ENCODE results near the gene MTRF1L. TPM values are rescaled to one million over a fixed set of nuclear protein-coding genes. Genes with fewer than 3 reads are reported as not detected.

Gene MTRF1L
- total and polyA plus RNA-seq, 2 donors (not counting 1 experiment from before 2014, with no cell fraction given) = 9.8 to 24.0 TPM

GRCh38 chr6:152948150-152948768 is 54.2 kb downstream of the MTRF1L start:
- ChIA-PET POLR2A (no interaction called here), CTCF (interaction anchor here (0.6 to 1.8 kb wide), 10 partner anchors 9 to 394 kb away, joined by 3 to 8 read pairs (median 4); no protein-coding TSS in a partner anchor)
- Histone ChIP-seq H3K27ac (ENCODE audit: low read length in 2 of 2) (no peak overlapping the region), H3K27me3 (replicated peaks in 1 of 4; ENCODE audit: control extremely low read depth in 1 of 4, control insufficient read depth in 3 of 4, insufficient read depth in 4 of 4, low read length in 3 of 4) (peaks cover 0 to 4% (median 0%) of the 10 kb centered on the region in 4 experiments), H3K4me3 (ENCODE audit: control extremely low read depth in 1 of 5, extremely low read depth in 1 of 5, insufficient read depth in 1 of 5, low read depth in 2 of 5, low read length in 4 of 5) (no peak overlapping the region), H2AFZ (ENCODE audit: insufficient read depth, low read depth, low read length, poor library complexity, severe bottlenecking) (peak overlapping the region; percentile 62), H3K36me3 (replicated peaks in 1 of 2; ENCODE audit: control extremely low read depth in 1 of 2, control insufficient read depth in 1 of 2, extremely low read depth in 1 of 2, insufficient read depth in 2 of 2, low read length in 1 of 2) (no peaks in the 10 kb centered on the region), H3K4me1 (ENCODE audit: control insufficient read depth in 2 of 2, insufficient read depth in 2 of 2, low read length in 2 of 2) (peaks cover 5 to 6% of the 10 kb centered on the region in 2 donors), H3K4me2 (replicated peaks; ENCODE audit: low read depth, low read length, poor library complexity, severe bottlenecking) (peak overlapping the region; percentile 45), H3K9me3 (ENCODE audit: control extremely low read depth in 1 of 3, control insufficient read depth in 2 of 3, insufficient read depth in 1 of 3, low read length in 2 of 3) (no peaks in the 10 kb centered on the region), H3K79me2 (ENCODE audit: control insufficient read depth, insufficient read depth, low read length) (no peaks in the 10 kb centered on the region), H3K9ac (ENCODE audit: low read length) (peak overlapping the region; percentile 30), H4K20me1 (ENCODE audit: control insufficient read depth, insufficient read depth, low read length, poor library complexity, severe bottlenecking) (no peaks in the 10 kb centered on the region)
- TF ChIP-seq, protein P1, sequence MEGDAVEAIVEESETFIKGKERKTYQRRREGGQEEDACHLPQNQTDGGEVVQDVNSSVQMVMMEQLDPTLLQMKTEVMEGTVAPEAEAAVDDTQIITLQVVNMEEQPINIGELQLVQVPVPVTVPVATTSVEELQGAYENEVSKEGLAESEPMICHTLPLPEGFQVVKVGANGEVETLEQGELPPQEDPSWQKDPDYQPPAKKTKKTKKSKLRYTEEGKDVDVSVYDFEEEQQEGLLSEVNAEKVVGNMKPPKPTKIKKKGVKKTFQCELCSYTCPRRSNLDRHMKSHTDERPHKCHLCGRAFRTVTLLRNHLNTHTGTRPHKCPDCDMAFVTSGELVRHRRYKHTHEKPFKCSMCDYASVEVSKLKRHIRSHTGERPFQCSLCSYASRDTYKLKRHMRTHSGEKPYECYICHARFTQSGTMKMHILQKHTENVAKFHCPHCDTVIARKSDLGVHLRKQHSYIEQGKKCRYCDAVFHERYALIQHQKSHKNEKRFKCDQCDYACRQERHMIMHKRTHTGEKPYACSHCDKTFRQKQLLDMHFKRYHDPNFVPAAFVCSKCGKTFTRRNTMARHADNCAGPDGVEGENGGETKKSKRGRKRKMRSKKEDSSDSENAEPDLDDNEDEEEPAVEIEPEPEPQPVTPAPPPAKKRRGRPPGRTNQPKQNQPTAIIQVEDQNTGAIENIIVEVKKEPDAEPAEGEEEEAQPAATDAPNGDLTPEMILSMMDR (IDR thresholded peaks at IDR 0.05) = peak; percentile 77
- no peak for TF ChIP-seq EZH2 (IDR thresholded peaks at IDR 0.05; ENCODE audit: borderline replicate concordance, insufficient read depth, low read depth, low read length, poor library complexity, severe bottlenecking)
- H3K9me3 Mint-ChIP-seq (ENCODE audit: insufficient read depth) = no peaks in the 10 kb centered on the region
- H3K4me3 Mint-ChIP-seq = no peak overlapping the region
- intact Hi-C loops (cut with micrococcal nuclease) = loop anchor here (1.0 kb wide), 2 partner anchors 76 to 84 kb away; no protein-coding TSS in a partner anchor
- peak; percentile 47 for DNase-seq
- H3K4me1 Mint-ChIP-seq = peaks cover 5% of the 10 kb centered on the region
- H3K27ac Mint-ChIP-seq = no peak overlapping the region
- peaks cover 28% of the 10 kb centered on the region for H3K27me3 Mint-ChIP-seq
- 21% methylated on average over 4 of the region's 9 CpGs for WGBS (ENCODE audit: insufficient coverage)
- peak; percentile 39 for ATAC-seq (ENCODE audit: low read depth)

- H3K79me2 ChIP-seq (ENCODE audit: control insufficient read depth, insufficient read depth, low read length) = no peaks in the 10 kb centered on the region
- Mint-ChIP-seq H3K4me3 (no peak overlapping the region), H3K4me1 (peaks cover 5% of the 10 kb centered on the region), H3K27me3 (peaks cover 29% of the 10 kb centered on the region), H3K27ac (no peak overlapping the region), H3K9me3 (ENCODE audit: insufficient read depth) (no peaks in the 10 kb centered on the region)
- intact Hi-C loops (cut with micrococcal nuclease) = no loop called here
- H3K36me3 ChIP-seq (replicated peaks in 1 of 2; ENCODE audit: control extremely low read depth in 1 of 2, control insufficient read depth in 1 of 2, extremely low read depth in 1 of 2, insufficient read depth in 2 of 2, low read length in 1 of 2) = no peaks in the 10 kb centered on the region
- H3K9me3 ChIP-seq (ENCODE audit: control extremely low read depth in 1 of 3, control insufficient read depth in 2 of 3, insufficient read depth in 1 of 3, low read length in 2 of 3) = no peaks in the 10 kb centered on the region
- peaks cover 0 to 4% (median 2%) of the 10 kb centered on the region in 4 experiments for H3K27me3 ChIP-seq (replicated peaks in 1 of 4; ENCODE audit: control extremely low read depth in 1 of 4, control insufficient read depth in 3 of 4, insufficient read depth in 4 of 4, low read length in 3 of 4)
- H3K4me1 ChIP-seq (ENCODE audit: control insufficient read depth in 2 of 2, insufficient read depth in 2 of 2, low read length in 2 of 2) = peaks cover 5 to 6% of the 10 kb centered on the region in 2 donors
- no peak overlapping the region for H3K27ac ChIP-seq (ENCODE audit: low read length in 2 of 2)
- ChIA-PET POLR2A (no interaction called here), CTCF (interaction anchor here (1.0 to 1.4 kb wide), 3 partner anchors 8 to 78 kb away, joined by 3 to 4 read pairs (median 3); no protein-coding TSS in a partner anchor)
- no peaks in the 10 kb centered on the region for H4K20me1 ChIP-seq (ENCODE audit: control insufficient read depth, insufficient read depth, low read length, poor library complexity, severe bottlenecking)
- TF ChIP-seq EZH2 (IDR thresholded peaks at IDR 0.05; ENCODE audit: borderline replicate concordance, insufficient read depth, low read depth, low read length, poor library complexity, severe bottlenecking) = no peak
- TF ChIP-seq, protein P1 (IDR thresholded peaks at IDR 0.05) = no peak
- H3K4me3 ChIP-seq (ENCODE audit: control extremely low read depth in 1 of 5, extremely low read depth in 1 of 5, insufficient read depth in 1 of 5, low read depth in 2 of 5, low read length in 4 of 5) = no peak overlapping the region
- no CpG with 5 or more reads among the region's 2 CpGs for WGBS (ENCODE audit: insufficient coverage)
- H3K4me2 ChIP-seq (replicated peaks; ENCODE audit: low read depth, low read length, poor library complexity, severe bottlenecking) = no peak overlapping the region
- H2AFZ ChIP-seq (ENCODE audit: insufficient read depth, low read depth, low read length, poor library complexity, severe bottlenecking) = no peak overlapping the region
- no peak for DNase-seq
- ATAC-seq (ENCODE audit: low read depth) = no peak
- no peak overlapping the region for H3K9ac ChIP-seq (ENCODE audit: low read length)
Measured at GRCh38 chr6:152946995-152947394, 55.5 kb downstream of the MTRF1L start.

Data from B cell (primary cell).